GM18909 (cell line): ENCODE data around the gene LRCH2.
"Not testable (repeated sequence)": the region's sequence is repeated elsewhere in the genome, so short reads cannot be mapped to it uniquely, and the experiment has no call there.

Source experiments
- ATAC-seq: cut with Tn5 transposase; IDR thresholded peaks from one replicate; pipeline ENCODE4 v1.9.1; 2021; ENCODE audit warnings: mild to moderate bottlenecking; ENCODE audit not compliant: unreplicated experiment, poor library complexity

Gene LRCH2

GRCh38 chrX:115214605-115215004 is 19.3 kb downstream of the LRCH2 start:
- ATAC-seq = no peak

GRCh38 chrX:115214151-115214550 is 19.7 kb downstream of the LRCH2 start:
- ATAC-seq = no peak

DNA sequence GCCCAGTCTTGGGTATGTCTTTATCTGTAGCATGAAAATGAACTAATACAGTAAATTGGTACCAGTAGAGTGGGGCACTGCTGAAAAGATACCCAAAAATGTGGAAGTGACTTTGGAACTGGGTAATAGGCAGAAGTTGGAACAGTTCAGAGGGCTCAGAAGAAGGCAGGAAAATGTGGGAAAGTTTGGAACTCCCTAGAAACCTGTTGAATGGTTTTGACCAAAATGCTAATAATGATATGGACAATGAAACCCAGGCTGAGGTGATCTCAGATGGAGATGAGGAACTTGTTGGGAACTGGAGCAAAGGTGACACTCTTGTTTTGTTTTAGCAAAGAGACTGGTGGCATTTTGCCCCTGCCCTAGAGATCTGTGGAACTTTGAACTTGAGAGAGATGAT is 24.3 kb downstream of the LRCH2 start:
- not testable (repeated sequence) for ATAC-seq

- no peak for ATAC-seq
Measured at GRCh38 chrX:115204040-115204439, 29.9 kb downstream of the LRCH2 start.

DNA sequence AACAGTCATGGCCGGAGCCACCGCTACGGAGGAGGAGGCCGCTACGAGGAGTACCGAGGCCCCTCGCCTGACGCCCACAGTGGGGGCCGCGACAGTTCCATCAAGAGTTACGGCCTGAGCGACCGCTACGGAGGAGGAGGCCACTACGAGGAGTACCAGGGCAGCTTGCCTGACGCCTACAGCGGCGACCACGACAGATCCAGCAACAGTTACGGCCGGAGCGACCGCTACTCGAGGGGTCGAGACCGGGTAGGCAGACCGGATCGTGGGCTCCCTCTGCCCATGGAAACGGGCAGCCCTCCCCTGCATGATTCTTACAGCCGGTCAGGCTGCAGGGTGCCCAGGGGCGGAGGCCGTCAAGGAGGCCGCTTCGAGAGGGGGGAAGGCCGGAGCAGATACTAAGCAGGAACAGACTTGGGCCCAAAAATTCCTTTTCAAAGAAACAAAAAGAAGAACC is 41.6 kb downstream of the LRCH2 start:
- ATAC-seq = no peak

- no peak for ATAC-seq
Measured at GRCh38 chrX:115191490-115192243, 42.2 kb downstream of the LRCH2 start.

GRCh38 chrX:115190636-115191489 is 43.0 kb downstream of the LRCH2 start:
- ATAC-seq = no peak

DNA sequence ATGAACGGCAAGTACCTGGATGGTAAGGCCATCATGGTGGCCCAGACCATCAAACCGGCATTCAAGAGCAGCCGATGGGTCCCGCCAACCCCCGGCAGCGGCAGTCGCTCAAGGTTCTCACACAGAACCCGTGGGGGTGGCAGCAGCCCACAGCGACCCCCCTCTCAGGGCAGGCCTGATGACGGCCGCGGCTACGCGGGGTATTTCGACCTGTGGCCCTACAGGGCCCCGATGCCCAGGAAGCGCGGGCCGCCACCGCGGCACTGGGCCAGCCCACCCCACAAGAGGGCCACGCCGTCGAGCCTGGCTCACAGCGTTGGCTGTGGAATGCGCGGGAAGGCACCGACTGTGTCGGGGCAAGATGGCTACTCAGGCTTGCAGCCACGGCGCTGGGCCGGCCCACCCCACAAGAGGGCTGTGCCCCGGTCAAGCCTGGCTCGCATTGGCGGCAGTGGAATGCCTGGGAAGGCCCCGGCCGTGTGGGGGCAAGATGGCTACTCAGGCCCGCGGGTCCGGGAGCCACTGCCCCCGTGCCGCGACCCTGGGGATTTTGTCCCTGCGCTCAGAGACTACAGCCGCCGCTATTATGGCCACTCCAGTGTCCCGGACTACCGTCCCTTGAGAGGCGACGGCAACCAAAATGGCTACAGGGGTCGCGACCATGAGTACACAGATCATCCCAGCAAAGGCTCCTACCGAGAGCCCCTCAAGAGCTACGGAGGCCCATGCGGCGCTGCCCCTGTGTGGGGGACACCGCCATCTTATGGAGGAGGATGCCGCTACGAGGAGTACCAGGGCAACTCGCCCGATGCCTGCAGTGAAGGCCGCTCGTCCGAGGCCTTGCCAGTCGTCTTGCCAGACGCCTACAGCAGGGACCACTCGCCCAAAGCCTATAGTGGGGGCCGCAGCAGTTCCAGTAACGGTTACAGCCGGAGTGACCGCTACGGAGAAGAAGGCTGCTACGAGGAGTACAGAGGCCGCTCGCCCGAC is 44.0 kb downstream of the LRCH2 start:
- no peak for ATAC-seq

GRCh38 chrX:115189110-115189509 is 44.8 kb downstream of the LRCH2 start, which contains the start of gene RBMXL3:
Gene RBMXL3 (plus strand): TSS chrX:115189410. CDS start chrX:115189442, 32 bp downstream.
- ATAC-seq = no peak

DNA sequence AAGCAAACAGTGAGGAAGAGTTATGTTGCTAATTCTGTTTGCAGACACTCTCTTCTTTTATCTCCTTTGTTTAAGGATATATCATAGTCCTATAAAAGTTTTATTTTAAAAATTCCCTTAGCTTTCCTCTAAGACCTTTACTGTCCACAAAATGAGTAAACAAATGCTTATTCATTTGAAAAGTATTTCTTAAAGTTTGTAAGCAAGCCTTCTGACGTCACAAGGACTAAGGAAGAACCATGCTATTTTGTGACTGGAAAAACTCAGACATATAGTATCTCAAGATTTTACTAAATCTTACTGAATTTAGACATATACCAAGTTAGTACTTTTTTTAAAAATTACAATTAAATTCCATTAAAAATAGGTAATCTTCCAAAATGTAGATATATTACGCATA is 49.9 kb downstream of the LRCH2 start:
- no peak for ATAC-seq

DNA sequence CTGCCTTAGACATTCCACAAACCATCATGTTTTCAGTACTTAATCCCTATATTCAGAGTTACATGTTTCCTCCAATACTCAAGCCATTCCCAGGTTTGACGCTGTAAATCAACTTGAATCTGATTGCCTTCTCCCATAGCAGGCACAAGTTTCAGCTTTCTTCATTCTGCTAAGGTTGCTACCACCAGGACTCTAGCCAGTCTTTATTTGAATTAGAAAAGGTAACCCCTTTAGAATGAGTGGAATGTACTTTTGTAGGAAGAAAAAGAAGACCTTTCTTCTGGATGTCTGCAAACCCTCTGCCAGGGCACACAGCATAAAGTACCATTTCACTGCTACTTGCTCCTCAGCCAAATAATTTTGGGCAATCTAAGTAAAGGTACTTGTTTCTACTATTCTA is 55.4 kb downstream of the LRCH2 start:
- no peak for ATAC-seq

GRCh38 chrX:115177932-115178331 is 56.0 kb downstream of the LRCH2 start:
- ATAC-seq = no peak

DNA sequence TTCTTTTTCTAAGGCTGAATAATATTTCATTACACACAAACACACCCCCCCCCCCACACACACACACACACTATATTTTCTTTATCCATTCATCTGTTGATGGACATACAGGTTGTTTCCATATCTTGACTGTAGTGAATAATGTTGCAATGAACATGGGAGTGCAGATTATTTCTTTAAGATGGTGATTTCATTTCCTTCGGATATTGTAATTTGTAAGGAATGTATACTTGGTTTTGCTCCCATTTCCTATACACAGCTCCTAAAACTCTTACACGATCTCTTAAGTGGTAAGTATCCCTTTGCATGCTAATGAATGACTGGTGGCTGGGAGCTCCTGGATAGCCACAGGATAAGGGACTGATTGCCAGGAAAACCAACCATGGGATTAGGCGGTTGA is 59.3 kb downstream of the LRCH2 start:
- ATAC-seq = no peak

GRCh38 chrX:115173181-115173580 is 60.7 kb downstream of the LRCH2 start:
- no peak for ATAC-seq

- ATAC-seq = no peak
Measured at GRCh38 chrX:115147220-115147619, 86.7 kb downstream of the LRCH2 start.

DNA sequence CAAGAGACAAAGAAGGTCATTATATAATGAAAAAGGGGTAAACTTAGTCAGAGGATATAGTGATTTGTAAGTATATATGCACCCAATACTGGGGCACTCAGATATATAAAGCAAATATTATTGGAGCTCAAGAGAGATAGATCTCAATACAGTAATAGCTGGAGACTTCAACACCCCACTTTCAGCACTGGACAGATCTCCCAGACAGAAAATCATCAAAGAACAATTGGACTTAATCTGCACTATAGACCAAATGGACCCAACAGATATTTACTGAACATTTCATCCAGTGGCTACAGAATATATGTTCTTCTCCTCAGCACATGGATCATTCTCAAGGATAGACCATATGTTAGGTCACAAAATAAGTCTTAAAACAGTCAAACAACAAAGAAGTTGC is 91.8 kb downstream of the LRCH2 start:
- no peak for ATAC-seq

GRCh38 chrX:115138040-115138439 is 95.9 kb downstream of the LRCH2 start:
- ATAC-seq = no peak

GRCh38 chrX:115134382-115134781 is 99.5 kb downstream of the LRCH2 start:
- ATAC-seq = no peak

DNA sequence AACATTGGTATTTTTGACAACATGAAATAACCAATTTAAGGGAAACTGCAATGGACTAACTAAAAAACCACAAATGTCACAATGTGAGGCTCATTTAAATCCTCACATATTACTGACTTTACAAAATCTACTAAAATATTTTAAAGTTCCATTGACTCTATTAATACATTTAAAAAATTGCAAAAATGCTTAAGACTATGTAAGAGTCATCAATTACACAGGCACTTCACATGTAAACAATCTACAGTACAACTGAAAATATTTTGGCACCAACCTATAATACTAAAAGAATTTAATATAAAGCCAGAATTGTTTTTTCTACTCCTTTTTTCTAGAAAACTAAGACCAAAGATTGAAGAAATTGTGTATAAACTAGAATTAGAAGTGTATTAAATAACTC is 121.5 kb downstream of the LRCH2 start:
- no peak for ATAC-seq

GRCh38 chrX:115098897-115099296 is 135.0 kb downstream of the LRCH2 start:
- ATAC-seq = no peak
